GM19397 (cell line): Measurements from ENCODE around the gene TMEM143.
"Not testable (repeated sequence)": the region's sequence is repeated elsewhere in the genome, so short reads cannot be mapped to it uniquely, and the experiment has no call there.

ENCODE experiments used
- ATAC-seq: cut with Tn5 transposase; IDR thresholded peaks from one replicate; pipeline ENCODE4 v1.9.1; 2021; ENCODE audit warnings: mild to moderate bottlenecking, moderate library complexity; ENCODE audit not compliant: unreplicated experiment

The TMEM143 gene

DNA sequence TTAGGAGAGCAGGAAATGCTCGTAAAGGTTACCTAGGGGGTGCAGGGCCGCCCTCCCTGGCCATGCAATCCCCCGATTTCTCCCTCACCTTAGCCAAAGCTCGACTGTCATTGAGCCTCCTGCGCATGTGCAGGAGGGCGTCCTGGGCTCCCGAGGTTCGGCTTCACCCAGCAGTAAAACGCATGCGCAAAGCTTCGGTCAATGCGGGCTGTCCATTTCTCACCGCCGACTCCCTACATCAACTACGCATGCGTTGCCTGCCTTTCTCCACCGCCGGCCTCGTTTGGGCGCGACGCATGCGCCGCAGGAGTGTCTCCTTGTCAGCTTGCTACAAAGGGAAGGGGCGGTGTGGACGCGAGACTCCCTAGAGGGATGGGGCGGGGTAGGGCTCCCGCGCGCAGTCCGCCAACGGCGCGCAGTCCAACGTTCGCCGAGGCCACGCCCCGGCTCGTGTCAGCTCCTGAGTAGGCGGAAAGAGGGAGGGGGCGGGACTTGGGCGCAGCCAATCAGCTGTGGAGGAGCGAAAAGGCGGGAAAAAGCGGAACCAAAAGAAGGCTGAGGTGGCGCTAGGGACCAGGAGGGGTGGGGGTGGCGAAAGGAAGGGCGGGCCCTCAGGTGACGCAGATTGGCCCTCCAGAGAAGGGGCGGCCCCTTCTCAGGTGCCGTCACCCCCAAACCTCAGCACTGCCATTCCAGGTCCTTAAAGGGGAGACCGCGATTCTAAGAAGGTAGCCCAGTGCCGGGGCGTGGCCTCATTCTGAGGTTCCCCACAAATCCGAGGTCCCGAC lies at the start of gene TMEM143, which contains the start of gene SYNGR4:
TMEM143 (minus strand) TSS at position 131 of the 788 bp plus-strand sequence; CDS start at position 111, 20 bp downstream.
SYNGR4 (plus strand) TSS at position 558 of the 788 bp plus-strand sequence. CDS start 1,476 bp downstream, outside the sequence.
- ATAC-seq, result peak; percentile 84

DNA sequence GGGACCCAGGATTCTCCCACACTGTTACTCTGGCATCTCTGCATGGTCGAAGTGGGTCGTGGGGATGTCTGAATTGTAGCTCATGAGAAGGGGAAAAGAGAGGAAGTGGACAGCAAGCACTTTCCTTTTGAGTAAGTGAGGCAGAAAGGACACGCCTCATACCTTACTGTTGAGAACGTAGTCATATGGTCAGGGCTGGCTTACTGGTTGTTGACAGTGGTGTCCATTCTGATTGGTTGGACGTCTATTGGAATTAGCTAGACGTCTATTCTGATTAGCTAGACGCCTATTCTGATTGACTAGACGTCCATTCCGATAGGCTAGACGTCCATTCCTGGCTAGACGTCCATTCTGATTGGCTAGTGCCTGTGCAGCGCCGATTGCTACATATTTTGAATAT lies 42.1 kb upstream of the TMEM143 start:
- no peak for ATAC-seq

- no peak for ATAC-seq
Observed at GRCh38 chr19:48405010-48405659, 41.4 kb upstream of the TMEM143 start.

GRCh38 chr19:48403606-48404005 lies 39.9 kb upstream of the TMEM143 start:
- ATAC-seq, result no peak

GRCh38 chr19:48401287-48401686 lies 37.5 kb upstream of the TMEM143 start:
- no peak for ATAC-seq

- ATAC-seq, result no peak
Observed at GRCh38 chr19:48400018-48400742, 36.4 kb upstream of the TMEM143 start.

DNA sequence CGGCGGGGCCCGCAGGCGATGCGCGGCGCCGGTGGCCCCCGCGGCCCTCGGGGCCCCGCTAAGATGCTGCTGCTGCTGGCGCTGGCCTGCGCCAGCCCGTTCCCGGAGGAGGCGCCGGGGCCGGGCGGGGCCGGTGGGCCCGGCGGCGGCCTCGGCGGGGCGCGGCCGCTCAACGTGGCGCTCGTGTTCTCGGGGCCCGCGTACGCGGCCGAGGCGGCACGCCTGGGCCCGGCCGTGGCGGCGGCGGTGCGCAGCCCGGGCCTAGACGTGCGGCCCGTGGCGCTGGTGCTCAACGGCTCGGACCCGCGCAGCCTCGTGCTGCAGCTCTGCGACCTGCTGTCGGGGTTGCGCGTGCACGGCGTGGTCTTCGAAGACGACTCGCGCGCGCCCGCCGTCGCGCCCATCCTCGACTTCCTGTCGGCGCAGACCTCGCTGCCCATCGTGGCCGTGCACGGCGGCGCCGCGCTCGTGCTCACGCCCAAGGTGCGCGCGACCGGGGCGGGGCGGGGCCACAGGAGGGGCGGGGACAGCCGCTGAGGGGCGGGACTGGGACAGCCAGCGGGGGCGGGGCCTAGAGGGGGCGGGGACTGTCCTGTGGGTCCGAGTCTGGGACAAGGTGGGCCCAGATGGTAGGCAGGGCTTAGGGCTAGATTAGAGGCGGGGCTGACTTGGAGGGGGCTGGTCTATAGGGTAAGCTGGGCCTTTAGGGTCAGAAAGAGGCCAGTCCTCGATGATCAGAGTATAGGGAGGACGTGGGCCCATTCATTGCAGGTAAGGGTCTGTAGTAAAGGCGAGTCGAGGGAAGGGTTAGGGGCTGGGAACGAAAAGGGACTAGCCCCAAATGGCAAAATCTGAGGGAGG lies 34.9 kb upstream of the TMEM143 start:
- peak; percentile 69 for ATAC-seq

GRCh38 chr19:48398102-48398374 lies 34.3 kb upstream of the TMEM143 start:
- no peak for ATAC-seq

DNA sequence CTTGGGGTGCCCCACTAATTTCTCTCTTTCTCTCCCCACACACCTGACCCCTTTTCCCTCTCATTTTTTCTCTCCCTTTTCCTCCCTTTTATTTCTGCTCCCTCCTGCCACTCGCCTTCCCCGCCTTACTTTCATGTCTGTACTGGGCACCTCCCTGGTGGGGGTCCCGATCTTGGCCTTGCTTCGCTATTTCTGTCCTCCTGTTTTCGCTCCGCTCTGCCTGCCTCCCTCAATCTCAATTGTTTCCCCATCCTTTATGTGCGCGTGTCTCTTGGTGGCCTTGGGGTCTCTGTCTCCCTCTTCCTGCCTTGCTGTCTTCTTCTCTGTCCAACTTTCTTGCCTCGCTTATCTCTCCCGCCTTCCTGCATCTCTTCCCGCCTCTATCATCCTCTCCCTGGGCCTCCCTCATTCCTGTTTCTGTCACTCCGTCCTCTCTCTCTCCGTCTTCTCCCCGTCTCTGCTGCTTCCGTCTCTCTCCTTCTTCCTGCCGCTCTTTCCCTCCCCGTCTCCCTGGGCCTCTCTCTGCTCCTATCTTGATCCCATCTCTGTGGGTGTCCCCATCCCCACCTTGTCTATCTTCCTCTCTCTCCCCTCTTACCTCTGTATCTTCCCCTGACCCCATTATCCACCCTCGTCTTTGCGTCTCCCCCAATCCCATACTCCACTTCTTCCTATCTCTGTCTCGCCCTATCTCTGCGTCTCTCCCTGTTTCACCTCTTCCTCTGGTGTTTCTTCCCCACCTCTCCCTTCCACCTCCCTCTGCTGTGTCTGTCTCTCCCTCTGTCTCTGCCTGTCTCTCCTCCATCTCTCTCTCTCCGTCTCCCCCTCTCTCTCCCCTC lies 33.7 kb upstream of the TMEM143 start:
- no peak for ATAC-seq

DNA sequence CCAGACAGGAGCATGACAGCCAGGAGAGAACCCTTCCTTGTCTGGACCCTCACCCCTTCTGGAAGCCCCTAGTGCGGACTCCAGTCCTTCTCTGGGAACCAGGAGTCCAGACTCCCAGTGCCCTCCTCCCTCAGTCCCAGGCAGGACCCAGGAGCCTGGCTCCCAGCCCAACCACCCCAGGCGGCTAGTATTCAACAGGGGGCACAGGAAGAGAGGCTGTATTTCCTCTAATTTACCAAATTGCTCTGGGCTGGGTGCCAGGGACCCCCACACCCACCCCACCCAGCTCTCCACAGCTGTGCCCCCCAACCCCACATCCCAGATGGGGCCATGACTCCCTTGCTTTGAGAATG lies 33.1 kb upstream of the TMEM143 start:
- no peak for ATAC-seq

DNA sequence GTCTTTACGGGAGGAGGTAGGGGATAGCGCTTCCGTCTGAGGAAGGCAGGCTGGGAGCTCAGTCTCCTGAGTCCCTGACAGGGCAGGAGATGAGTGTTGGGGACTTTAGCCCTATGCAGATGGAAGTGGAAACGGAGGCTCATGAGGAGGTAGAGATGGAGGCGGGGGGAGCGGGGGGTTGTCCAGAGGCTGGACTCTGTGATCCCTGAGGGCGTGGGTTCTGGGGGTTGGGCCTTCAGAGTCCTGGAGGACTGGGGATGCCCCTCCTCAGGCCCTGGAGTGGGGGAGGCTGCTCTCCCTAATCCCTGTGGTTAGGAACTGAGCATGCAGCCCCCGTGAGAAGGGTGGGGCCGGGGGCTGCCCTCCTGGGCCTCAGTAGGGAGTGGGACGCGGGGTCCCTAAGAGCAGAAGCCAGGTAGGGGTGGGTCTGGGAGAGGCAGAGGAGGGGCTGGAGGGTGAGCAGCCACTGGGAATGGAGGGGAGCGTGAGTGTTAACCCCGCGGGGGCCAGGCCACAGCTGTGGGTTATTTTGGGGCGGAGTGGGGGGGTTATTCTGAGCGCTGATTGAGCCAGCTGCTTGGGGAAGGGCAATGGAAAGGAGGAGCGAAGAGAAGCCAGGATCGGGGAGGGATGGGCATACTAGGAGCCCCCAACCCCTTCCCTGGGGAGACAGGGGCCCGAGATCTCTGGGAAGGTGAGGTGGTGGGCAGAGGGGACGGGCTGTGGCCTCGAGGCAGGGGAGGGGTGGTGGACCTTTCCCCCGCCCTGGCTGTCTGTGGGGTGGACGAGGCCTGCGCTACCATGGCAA lies 32.5 kb upstream of the TMEM143 start:
- no peak for ATAC-seq

- no peak for ATAC-seq
Observed at GRCh38 chr19:48395499-48395898, 31.8 kb upstream of the TMEM143 start.

DNA sequence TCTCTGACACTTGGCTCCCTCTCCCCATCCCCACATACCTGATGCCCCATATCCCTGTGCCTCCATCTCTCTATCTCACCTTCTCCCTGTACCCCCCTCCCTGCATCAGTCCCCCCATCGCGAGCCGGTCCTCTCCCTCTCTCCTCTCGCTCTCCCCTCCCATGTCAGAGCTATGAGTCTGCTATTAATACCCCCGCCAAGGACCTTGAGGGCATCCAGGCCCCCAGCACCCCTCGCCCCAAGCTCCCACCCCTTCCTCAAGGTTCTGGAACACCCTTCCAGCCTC lies 31.4 kb upstream of the TMEM143 start:
- no peak for ATAC-seq

DNA sequence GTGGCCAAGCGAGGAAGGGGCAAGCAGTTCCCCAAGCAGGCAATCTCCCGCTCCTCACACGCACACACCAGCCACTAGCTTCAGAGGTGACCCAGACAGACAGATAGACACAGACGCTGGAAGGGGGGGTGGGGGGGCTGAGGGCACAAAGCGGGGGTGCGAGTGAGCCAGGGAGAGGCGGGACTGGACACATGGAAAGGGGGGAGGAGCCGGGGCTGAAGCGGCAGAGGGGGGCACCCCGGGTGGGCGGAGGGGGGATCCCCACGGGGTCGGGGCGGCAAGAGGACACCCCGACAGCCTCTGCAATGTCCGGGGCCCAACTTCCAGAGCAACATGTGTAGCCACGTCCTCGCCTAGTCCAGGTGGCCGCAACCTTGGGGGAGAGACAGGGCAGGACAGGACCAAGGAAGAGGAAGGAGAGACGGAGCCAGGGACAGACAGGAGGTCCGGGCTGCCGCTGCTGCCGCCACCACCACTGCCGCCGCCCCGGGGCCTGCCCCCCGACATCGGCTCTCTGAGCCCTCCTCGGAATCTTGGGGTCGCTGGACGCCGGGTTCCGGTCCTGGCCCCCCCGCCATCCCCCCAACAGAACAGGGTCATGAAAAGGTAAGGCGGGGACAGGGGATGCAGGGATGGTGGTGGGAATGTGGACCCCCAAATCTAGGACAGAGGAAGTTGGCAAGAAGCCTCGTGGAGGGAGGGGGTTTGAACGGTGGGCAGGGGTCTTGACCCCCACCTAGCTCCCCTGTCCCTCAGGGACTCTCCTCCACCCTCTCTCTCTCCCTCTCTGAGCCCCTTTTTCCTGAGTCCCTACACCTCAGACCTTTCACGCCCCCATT lies 30.8 kb upstream of the TMEM143 start:
- no peak for ATAC-seq

GRCh38 chr19:48393559-48394330 lies 30.0 kb upstream of the TMEM143 start, which contains the start of gene GRIN2D:
Gene GRIN2D (plus strand): TSS chr19:48393668. CDS start chr19:48398393, 4,725 bp downstream.
- no peak for ATAC-seq

GRCh38 chr19:48392860-48393558 lies 29.3 kb upstream of the TMEM143 start:
- ATAC-seq, result no peak

- ATAC-seq, result not testable (repeated sequence)
Observed at GRCh38 chr19:48392006-48392344, 28.2 kb upstream of the TMEM143 start.
